Daoy (cell line): ENCODE measurements around the gene GPRIN3. TPM values are rescaled to one million over a fixed set of nuclear protein-coding genes. Genes with fewer than 3 reads are reported as not detected.

ENCODE experiments used
- DNase-seq: peaks from one replicate; pipeline ENCODE4 v3.0.0-alpha.2; 2015; ENCODE audit warnings: low read depth
- total RNA-seq: library from RNA; depleted of rRNA; stranded (reverse); fragments of >200 nt; shearing (Covaris generic); gene quantifications from 2 replicates; pipeline ENCODE4 v1.2.3, GENCODE V29; 2014

Gene GPRIN3
- total RNA-seq, 1 experiment from 2014 or later = not detected

DNA sequence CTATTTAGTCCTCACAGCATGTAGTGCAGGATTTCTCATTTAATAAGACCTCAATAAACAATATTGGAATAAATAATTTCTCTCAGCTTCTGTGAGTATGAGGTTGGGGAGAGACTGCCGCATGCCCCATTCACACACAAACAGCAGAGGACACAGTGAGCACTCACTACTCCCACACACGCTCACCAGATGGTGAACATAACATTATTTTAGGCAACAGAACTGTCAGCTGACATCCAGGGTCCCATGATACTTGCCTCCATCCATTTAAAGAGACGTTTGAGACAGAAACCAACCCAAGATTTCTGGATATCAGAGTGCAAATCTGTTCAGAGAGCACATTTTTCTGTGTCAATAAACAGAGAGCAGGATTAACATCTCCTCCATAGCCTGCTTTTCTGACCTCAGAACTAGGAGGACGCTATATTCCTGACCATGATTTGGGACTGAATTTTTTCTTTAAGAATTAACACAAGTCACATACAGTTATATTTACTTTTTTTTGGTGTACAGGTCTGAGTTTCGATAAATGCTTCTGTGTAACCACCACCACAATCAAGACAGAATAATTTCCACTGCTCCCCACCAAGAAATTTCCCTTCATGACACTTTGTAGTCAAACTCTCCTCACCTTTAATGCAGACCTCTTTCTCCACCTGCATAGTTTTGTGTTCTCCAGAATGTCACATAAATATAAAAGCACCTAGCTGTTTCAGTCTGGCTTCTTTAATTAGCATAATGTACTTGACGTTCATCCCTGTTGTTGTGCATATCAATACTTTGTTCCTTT lies 16.7 kb downstream of the GPRIN3 start:
- DNase-seq = no peak

DNA sequence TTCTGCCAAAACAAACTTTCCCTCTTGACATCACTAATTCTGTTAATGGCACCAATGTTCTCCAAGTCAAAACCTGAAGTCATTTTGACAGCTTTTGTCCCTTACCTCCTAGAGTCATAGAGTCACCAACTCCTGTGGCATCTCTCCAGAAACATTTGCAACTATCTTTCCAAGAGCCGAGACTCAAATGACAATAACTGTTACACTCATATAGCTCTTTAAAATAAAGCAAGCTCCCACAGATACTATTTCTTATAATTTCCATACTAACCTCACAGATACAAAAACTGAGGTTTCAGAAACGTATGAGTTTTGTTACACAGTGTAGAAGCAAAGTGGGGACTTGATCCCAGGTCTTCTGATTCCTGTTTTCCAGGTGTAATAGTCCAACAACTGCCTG lies 18.3 kb downstream of the GPRIN3 start:
- no peak for DNase-seq

DNA sequence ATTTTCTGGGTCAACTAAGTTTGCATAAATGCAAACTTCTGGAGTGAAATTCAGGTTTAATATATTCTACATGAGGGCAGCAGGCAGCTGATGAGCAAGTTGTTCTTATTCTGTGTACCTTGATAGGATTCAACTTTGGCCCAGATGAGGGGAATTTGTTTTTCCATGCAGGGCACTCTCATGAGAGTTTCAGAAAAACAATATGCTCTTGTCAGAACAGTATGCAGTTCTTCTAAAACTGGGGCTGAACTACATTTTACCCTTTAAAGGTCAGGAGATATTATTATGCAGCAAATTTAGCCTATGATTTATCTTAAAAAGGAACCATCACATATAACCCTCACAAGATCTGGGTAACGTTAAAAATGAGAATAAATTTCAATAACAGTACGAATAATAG lies 19.2 kb downstream of the GPRIN3 start:
- DNase-seq = no peak

DNA sequence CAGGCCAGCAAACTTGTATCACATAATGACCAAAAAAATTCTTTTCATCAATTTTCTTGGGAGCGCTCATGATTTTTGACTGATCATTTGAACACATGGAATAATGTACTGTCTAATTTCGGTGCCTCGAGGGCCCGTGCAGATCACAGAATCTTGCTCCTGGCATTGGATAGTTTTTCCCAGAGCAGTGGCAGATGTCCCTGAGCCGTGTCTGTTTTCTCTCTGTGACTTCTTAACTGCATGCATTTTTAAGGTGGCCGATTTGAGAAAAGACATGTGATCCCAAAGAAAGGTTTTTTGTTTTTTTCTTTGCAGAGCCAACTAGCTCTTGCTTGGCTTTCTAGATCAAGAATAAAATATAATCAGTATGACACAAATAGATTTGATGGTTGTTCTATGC lies 19.7 kb downstream of the GPRIN3 start:
- DNase-seq = no peak

DNA sequence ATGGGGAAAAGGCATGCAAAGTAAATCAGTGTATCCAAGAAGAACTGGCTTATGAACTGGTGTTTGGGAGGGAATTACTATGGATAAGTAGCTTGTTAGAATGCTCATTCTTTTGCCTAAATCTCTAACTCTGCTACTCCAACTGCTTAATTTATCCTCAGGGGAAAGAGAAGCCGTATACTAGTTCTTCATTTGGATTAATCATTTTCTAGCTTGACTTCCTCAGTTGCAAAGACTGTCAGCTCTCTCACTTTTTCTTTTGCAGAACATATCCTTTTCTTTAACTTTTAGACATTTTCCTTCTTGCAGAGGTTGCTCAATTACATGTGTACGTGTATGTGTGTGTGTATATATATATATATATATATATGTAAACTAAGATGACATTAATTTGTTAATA lies 21.9 kb downstream of the GPRIN3 start:
- DNase-seq = no peak

DNA sequence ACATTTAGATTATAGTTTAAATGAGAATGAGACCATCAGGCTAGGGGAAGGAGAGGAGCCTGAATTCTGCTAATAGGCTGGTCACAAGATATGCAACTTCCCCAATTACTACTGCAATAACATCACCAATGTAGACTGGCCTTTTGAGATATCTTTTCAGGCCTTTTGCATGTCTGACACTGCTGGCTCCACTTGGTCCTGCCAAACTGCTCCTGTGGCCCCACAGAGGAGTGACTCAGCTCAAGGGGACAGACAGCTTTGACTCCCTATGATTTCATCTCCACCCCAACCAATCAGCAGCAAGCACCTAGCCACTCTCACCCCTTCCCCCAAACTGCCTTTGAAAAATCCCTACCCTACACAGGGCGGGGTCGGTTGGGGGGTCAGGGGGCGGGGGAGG lies 22.8 kb downstream of the GPRIN3 start:
- peak; percentile 7 for DNase-seq

DNA sequence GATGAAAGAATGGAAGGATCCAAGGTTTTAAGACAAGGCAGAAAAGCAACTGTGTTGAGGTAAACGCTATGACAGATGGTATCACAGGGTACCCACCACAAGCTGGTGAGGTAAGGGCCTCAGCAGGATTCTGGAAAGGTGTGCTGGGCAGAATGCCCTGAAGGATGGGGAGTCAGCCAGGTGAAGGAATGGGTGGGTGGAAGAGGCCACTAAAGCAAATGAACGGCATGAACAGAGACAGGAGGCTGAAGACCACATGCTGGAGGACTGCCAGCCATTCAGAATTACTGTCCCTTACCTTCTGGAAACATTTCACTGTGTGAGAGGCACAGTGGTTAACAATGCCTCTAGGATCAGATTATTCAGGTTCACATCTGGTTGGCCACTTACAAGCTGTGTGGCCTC lies 23.6 kb downstream of the GPRIN3 start:
- no peak for DNase-seq

DNA sequence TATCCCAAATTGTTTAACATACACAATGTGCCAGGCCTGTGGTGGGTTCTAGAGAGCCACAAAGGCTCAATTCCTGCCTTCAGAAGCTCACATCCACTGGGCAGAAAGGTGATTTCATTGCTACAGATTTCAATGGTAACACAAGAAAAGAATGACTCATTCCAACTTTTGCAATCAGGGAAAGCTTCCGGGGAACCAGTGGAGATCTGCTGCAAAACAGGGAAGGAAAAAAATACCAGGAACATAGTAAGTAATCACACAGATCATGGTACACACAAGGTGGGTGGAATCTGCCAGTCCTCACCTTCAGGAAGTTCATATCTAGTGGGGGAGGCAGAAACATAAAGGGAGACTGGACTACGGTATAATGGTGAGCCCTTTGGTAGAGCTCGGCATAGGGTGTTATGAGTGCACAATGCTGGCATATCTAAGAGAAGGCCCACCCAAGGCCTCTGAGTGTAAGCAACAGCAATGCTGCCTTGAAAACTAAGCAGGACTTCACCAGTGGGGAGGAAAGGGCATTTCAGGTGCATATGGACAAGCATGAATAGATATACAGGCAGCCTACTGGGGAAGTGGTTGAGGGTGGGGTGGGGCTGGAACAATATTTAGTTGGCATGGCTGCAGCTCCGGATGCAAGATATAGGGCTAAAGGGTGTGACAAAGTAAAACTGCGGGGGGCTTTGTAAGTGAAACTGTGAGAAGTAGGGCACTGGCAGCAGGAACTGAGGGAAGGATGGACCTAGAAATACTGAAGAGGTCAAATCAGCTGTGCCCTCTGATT lies 24.2 kb downstream of the GPRIN3 start:
- DNase-seq = no peak

DNA sequence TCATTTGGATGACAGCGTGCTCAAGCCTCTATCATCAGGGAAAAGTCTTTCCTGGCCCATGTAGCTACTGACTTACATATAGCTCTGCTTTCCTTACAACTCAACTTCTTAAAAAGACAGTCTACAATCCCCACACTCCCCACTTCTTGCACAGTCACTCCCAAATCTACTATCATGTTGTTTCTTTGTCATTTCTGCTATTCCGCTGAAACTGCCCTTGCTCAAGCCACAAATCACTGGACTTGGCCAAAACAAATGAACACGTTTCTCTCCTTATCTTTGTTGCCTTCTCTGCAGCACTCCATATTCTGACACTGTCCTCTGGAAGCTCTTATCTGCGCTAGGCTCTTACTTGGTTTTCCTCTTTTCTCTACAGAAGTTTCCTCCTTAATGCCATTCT lies 28.2 kb downstream of the GPRIN3 start:
- no peak for DNase-seq

DNA sequence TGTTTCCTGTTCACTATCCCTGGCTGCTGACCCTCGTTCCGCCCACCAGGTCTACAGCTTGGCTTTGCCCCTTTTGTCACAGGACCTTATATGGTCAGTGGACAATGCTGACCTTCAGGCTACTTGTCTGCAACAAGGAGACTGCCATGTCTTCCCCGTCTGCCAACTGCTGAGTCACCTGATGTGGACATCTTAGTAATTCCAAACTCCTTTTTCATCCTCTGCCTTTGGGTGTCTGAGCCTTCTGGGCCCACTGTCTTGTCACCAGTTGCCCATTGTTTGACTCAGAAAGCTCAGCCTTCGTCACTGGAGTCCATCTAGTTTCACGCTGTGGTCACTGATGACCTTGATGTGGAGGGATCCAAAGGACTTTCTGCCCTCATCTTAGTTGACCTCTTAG lies 30.2 kb downstream of the GPRIN3 start:
- DNase-seq = no peak

DNA sequence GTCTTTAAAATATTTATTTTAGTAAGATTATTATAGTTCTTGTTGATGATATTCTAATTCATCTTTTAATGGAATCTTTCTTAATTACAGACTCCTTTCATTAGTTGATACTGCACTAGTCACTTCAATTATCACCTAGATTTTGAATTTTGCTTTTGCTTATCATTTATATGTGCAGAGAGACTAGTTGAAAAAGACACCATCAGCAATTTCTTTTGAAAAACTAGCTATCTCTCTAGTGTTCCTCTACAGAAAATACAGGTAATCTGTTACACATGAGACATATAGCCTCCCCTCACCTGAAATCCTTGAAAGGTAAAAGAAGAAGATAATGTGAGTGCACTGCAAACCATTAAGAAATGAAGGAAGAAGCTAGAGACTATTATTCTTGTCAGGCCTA lies 31.3 kb downstream of the GPRIN3 start:
- no peak for DNase-seq

DNA sequence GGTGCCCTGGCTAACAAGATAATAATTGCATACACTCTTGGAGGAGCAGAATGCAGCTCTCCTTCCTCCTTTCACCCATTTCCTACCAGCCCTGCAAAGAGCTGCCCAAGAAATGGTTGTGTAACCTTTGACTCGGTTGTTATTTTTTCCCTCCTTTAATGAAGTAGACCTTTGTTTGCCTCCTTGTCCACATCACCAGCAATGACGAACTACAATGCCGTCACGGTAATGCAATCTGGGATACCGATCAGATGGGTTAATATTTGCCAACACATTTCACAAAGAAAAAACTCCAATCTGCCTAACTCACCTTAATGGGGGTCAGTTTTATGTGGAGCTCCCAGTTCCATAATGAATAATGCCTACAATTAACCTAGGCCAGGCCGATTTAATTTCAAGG lies 32.0 kb downstream of the GPRIN3 start:
- DNase-seq = no peak

DNA sequence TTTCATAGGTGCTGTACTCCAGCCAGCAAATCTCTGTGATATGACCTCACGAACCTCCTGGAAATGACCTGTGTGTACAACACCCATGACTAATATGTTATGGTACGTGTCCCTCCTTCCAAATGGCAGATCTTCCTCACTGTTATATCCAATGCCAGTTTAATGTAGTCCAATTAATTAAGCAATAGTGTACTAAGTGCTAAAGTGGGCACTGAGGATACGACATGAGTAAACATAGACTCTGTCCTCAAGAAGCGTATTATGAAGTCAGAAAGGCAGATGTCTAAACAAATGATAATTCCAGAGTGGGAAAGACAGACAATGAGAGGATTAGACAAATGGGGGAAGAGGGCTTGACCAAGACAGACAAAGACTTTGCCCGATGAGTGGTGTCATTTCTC lies 33.9 kb downstream of the GPRIN3 start:
- DNase-seq = no peak

DNA sequence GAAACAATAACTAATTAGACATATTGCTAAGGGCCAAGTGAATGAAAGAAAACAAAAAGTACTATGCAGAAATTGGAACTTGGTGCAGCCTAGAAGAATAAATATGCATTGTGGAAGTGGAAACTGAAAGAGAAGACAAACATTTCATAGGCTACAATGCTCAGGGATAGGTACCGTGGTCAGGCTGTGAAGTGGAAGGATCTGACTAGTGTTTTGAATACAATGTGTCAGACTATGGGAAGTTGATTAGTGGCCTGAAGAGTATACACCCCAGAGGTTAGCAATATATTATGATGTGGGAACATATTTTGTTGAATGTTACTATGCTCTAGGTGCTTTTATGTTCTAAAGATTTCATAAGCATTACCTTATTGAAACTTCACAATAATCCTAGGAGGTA lies 36.8 kb downstream of the GPRIN3 start:
- no peak for DNase-seq

DNA sequence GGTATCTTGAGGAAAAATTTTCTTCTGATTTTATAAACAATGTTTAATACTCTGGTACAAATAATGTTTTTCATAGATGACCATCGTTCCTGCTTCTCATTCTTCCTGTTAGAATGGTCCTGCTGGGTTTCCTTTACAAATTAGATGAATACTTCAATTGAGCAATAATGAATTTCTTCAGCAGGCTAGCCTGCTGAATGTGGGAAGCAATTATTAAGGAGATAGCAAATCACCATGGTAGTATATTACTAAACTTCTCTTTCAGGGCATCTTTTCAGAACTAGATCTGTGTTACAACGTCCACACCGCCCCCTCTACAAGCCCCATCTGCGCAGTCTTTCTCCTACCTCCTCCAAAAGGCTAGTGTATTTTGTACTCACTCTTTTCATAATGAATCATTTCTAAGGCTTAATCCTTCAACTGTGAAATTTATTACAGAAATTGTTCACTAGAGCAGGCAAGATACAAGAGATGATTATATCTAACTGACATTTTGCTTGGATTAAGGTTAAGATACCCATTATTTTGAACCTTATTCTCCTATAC lies 38.4 kb downstream of the GPRIN3 start:
- no peak for DNase-seq

DNA sequence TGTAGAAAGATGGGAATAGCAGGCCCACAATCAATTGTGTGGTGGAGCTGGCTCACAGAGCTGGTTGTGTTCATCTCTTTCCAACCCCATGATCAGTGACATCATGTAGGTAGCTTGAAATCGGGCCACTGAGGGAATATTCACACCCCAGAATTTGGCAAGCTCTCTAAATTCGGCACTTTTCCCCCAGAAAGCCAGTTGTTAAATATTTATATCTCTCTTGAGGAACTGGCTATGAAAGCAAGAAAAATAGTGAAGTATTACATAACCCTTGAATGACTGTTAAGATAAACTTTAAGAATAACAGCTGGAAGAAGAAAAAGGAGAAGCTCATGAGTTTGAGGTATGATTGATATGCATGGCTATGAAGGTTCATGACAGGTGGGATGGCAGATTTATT lies 38.9 kb downstream of the GPRIN3 start:
- no peak for DNase-seq

DNA sequence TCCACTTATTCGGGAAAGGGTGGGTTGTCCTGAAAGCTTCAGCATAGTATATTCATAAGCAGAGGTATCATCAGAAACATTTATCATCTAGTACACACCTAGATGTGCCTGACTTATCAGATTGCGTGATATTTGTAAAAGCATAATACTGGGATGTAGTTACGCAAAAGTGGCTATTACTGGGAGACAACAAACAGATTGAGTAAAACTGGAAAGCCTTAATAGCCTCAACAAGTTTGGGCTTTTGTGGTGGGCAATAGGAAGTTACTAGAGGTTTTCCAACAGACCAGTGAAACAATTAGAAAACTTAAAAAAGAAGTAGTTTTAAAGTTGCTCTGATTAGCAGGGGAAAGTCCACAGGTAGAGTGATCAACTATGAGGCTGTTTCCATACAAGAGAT lies 39.8 kb downstream of the GPRIN3 start:
- no peak for DNase-seq

DNA sequence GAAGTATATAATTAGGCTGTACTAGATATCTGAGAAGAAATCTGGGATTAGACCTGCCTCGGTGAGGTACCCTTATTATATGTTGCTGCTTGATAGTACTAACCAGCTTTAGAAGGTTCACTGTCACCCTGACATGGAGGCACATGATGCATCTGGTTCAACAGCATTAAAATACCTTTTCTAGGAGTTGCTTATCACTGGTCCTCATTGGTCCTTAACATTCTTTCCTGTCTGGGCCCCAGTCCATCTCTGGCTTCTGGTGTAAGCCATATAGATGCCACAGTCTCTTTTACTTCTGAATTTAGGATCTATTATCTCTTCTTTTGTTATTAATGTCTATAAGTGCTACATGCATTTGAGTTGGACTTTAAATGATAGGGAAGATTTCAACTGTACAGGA lies 40.2 kb downstream of the GPRIN3 start:
- DNase-seq = no peak

DNA sequence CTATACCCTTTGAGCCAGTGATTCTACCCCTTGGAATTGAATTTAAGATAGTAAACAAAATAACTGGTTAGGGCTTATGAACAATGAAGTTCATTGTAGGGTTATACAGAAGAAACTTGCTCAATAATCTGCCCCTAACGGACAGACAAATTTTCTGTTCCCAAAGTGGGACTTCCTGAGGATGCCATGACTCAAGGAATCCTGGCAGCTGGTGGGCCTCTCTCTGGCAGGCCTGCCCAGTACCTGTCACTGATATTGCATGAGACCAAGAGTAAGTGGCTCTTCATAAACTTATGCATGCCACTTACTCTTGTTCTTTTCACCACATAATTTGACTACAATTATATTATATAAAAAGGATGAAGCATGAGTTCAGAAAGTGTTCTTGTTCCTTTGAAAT lies 41.5 kb downstream of the GPRIN3 start:
- DNase-seq = no peak

DNA sequence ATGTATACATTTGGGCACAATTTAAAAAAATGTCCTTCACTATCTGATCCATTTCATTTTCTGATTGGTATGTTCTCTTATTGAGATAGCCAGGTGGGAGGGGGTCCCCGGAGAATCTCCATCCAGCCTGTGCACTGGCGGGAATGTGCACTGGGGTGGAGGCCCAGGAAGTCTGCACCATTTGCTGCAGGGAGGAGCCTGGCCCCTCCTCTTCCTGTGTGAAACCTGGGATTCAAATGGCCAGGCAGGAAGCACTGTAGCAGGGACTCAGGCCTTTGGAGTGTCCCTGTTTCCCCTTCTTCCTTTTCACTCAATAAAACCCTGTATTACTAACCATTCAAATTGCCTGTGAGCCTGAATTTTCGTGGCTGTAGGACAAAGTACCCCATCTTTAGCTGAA lies 44.3 kb downstream of the GPRIN3 start:
- no peak for DNase-seq

DNA sequence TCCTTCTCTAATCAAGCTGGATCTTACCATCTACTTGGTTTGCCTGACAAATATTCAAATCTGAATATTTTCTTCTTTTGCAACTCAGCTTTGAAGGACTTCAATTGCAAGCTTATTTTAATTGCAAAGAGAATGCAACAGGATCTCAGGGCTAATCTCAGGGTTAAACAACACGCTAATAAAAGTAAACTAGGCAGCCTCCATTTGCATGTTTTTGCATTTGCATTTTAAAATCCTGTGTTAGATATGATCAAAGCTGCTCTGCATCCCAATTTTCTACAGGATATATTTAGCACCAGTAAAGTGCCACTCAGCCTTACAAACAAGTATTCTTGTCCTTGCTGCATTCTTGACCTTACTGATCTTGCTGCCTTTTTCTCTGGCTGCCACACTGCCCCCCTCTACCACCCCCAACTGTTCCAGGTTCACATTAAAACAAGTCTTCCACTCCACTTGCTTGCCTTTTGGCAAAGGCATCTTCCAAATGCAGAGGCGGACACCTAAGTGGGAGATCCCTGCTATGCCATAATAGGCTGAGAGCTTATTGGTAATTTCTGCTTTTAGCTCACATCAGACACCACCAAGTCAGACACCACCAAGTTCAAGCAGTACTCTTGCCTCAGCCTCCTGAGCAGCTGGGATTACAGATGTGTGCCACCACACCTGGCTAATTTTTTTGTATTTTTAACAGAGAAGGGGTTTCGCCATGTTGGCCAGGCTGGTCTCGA lies 48.1 kb downstream of the GPRIN3 start:
- no peak for DNase-seq

DNA sequence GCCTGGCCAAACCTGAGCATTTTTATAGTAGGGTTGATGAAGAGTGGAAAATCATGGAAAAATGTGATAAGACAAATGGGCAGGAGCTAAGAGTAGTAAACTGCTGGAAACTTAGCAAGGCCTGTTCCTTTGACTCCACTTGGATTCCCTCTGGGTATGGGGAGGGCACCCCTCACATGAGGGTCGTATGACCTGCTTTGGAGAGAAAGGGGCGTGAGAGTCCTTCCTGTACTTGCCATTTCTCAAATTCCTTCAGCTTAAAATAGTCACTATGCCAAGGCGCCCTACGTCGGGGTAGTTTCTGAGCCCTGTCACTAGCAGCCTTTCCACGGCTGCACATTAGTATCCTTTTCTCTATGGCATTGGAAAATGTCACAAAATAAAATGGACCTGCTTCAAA lies 49.1 kb downstream of the GPRIN3 start:
- no peak for DNase-seq

DNA sequence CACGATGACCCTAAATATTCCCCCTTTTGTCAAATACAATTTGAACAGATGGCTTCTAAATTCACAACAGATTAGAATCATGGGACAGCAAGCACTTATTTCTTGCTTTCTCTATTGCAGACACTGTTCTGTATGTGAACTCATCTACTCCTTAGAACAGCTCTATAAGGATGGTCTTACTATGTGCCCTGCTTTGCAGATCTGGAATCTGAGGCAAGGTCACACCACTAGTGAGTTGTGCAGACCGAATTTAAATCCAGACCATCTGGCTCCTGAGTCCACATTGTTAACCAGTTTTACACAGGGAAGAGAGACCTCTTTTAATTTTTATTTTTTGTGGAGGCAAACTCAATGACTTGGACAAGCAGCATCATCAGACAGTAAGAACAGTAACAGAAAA lies 50.2 kb downstream of the GPRIN3 start:
- no peak for DNase-seq
